PC-3 (cell line): ENCODE results near the gene SCARB2. TPM values are rescaled to one million over a fixed set of nuclear protein-coding genes. Genes with fewer than 3 reads are reported as not detected.
A peak's percentile ranks its signal among the peaks of the same experiment; 100 is the strongest.

Experiments used
- ATAC-seq: fragments of 200-7000 bp; cut with Tn5 transposase; 2 replicates; pipeline ENCODE4 v1.9.1; 2020; ENCODE audit warnings: mild to moderate bottlenecking, moderate library complexity
- BruUV-seq: library from RNA; stranded (reverse); fragments of 400-500 nt; replicated peaks from 2 replicates; lab custom pipeline; 2021; lab: Mats Ljungman, UMichigan
- CTCF ChIA-PET: fragments of 300-600 bp; sonication (Branson Sonifier 250); formaldehyde crosslinking; loops from one replicate; lab custom pipeline; 2022; ENCODE audit warnings: antibody characterized with exemption; lab: Charles Lee
- POLR2A ChIA-PET: fragments of 300-600 bp; sonication (Branson Sonifier 250); formaldehyde crosslinking; loops from one replicate; lab custom pipeline; 2022; ENCODE audit warnings: antibody characterized with exemption; ENCODE audit not compliant: unreplicated experiment; lab: Charles Lee
- DNase-seq: peaks from one replicate; pipeline ENCODE4 v3.0.0-alpha.2; 2015
- H2AFZ ChIP-seq: fragments of 300-600 bp; sonication (generic); 2 replicates; pipeline ENCODE4 v1.6.0; 2016; ENCODE audit warnings: antibody characterized with exemption, low read length
- H3F3A ChIP-seq: fragments of 300-600 bp; sonication (generic); one replicate; pipeline ENCODE4 v1.6.0; 2017; ENCODE audit warnings: antibody characterized with exemption, low read length, control low read depth, mild to moderate bottlenecking; ENCODE audit not compliant: unreplicated experiment
- H3K27ac ChIP-seq: fragments of 300-600 bp; sonication (generic); 2 replicates; pipeline ENCODE4 v1.5.1; 2016; ENCODE audit warnings: mild to moderate bottlenecking, low read length
- H3K27me3 ChIP-seq: fragments of 300-600 bp; sonication (generic); 2 replicates; pipeline ENCODE4 v1.6.1; 2016; ENCODE audit warnings: low read length, mixed read lengths
- H3K36me3 ChIP-seq: fragments of 300-600 bp; sonication (generic); 2 replicates; pipeline ENCODE4 v1.6.1; 2016; ENCODE audit warnings: low read depth, mixed run types, low read length, mixed read lengths
- H3K4me1 ChIP-seq: fragments of 300-600 bp; sonication (generic); 2 replicates; pipeline ENCODE4 v1.5.1; 2016; ENCODE audit warnings: low read length; ENCODE audit not compliant: insufficient read depth
- H3K4me2 ChIP-seq: fragments of 300-600 bp; sonication (generic); 2 replicates; pipeline ENCODE4 v1.6.0; 2016; ENCODE audit warnings: low read length
- H3K4me3 ChIP-seq: fragments of 300-600 bp; sonication (generic); 2 replicates; pipeline ENCODE4 v1.5.1; 2016; ENCODE audit warnings: mild to moderate bottlenecking, low read length, mixed read lengths
- H3K79me2 ChIP-seq: fragments of 300-600 bp; sonication (generic); 2 replicates; pipeline ENCODE4 v1.6.1; 2017; ENCODE audit warnings: low read length, mixed read lengths
- H3K9ac ChIP-seq: fragments of 300-600 bp; sonication (generic); 2 replicates; pipeline ENCODE4 v1.6.0; 2016; ENCODE audit warnings: mild to moderate bottlenecking, low read length
- H3K9me2 ChIP-seq: fragments of 300-600 bp; sonication (generic); replicated peaks from 2 replicates; pipeline ENCODE4 v1.6.1; 2016; ENCODE audit warnings: mixed run types, low read length, mixed read lengths
- H3K9me3 ChIP-seq: fragments of 300-600 bp; sonication (generic); 2 replicates; pipeline ENCODE4 v1.6.1; 2016; ENCODE audit warnings: low read length, mixed read lengths
- H4K20me1 ChIP-seq: fragments of 300-600 bp; sonication (generic); 2 replicates; pipeline ENCODE4 v1.6.1; 2016; ENCODE audit warnings: low read length, mixed read lengths
- CTCF ChIP-seq: fragments of 300-600 bp; sonication (generic); conservative IDR thresholded peaks from 2 replicates; pipeline ENCODE4 v1.5.1; 2017; ENCODE audit warnings: antibody characterized with exemption, low read depth, mild to moderate bottlenecking, low read length
- EZH2 ChIP-seq: fragments of 300-600 bp; sonication (generic); IDR thresholded peaks from one replicate; pipeline ENCODE4 v1.6.1; 2017; ENCODE audit warnings: antibody characterized with exemption, mild to moderate bottlenecking, low read length; ENCODE audit not compliant: unreplicated experiment
- EZH2phosphoT487 ChIP-seq: fragments of 300-600 bp; sonication (generic); IDR thresholded peaks from 2 replicates; pipeline ENCODE4 v1.6.1; 2018; ENCODE audit warnings: mild to moderate bottlenecking, antibody characterized with exemption, low read length, borderline replicate concordance
- intact Hi-C: fragments of 100-400 bp; cut with micrococcal nuclease; formaldehyde crosslinking; loops from 2 replicates; pipeline ENCODE4 v1.9.0; 2023
- total RNA-seq: library from RNA; depleted of rRNA; stranded (reverse); fragments of >200 nt; gene quantifications from 2 replicates; pipeline ENCODE4 v1.2.3, GENCODE V29; 2014

SCARB2 gene
- total RNA-seq, 1 experiment from 2014 or later: 56.3 TPM

GRCh38 chr4:76253511-76253910 is 39.9 kb upstream of the SCARB2 start:
- Histone ChIP-seq H3K4me3 (no peak overlapping the region), H3K36me3 (no peaks in the 10 kb centered on the region), H3K27me3 (no peaks in the 10 kb centered on the region), H3K4me2 (no peak overlapping the region), H3K9me2 (no peaks in the 10 kb centered on the region), H3K79me2 (no peaks in the 10 kb centered on the region), H3K4me1 (peaks cover 8% of the 10 kb centered on the region; the same call in 1 of the 2 replicates), H3K9ac (no peak overlapping the region), H3K9me3 (no peaks in the 10 kb centered on the region), H2AFZ (no peak overlapping the region), H3F3A (no peaks in the 10 kb centered on the region), H3K27ac (no peak overlapping the region), H4K20me1 (no peaks in the 10 kb centered on the region)
- DNase-seq (no peak), ATAC-seq (no peak)
- POLR2A ChIA-PET: no interaction called here
- TF ChIP-seq CTCF (no peak), EZH2phosphoT487 (no peak), EZH2 (no peak)
- BruUV-seq: no TSS peak
- intact Hi-C loops: no loop called here
- CTCF ChIA-PET: no interaction called here

GRCh38 chr4:76252271-76252653 is 38.6 kb upstream of the SCARB2 start:
- no peak overlapping the region for H3K27ac ChIP-seq
- peaks cover 8% of the 10 kb centered on the region; the same call in 1 of the 2 replicates for H3K4me1 ChIP-seq
- no peaks in the 10 kb centered on the region for H3K79me2 ChIP-seq
- H3K9me2 ChIP-seq: no peaks in the 10 kb centered on the region
- H3K4me3 ChIP-seq: no peak overlapping the region
- no peaks in the 10 kb centered on the region for H3K9me3 ChIP-seq
- H3K9ac ChIP-seq: no peak overlapping the region
- H3K36me3 ChIP-seq: no peaks in the 10 kb centered on the region
- TSS peak; percentile 52 for BruUV-seq
- ATAC-seq (no peak), DNase-seq (no peak)
- peak overlapping the region; percentile 96 for H3K4me2 ChIP-seq
- ChIA-PET POLR2A (no interaction called here), CTCF (no interaction called here)
- intact Hi-C loops: no loop called here
- no peaks in the 10 kb centered on the region for H4K20me1 ChIP-seq
- peak overlapping the region; percentile 93; the same call in 1 of the 2 replicates for H2AFZ ChIP-seq
- TF ChIP-seq EZH2phosphoT487: no peak
- no peak for TF ChIP-seq EZH2
- TF ChIP-seq CTCF: no peak
- H3K27me3 ChIP-seq: no peaks in the 10 kb centered on the region
- H3F3A ChIP-seq: no peaks in the 10 kb centered on the region

- intact Hi-C loops: loop anchor here (2.0 kb wide), 1 partner anchor 55 kb away; the partner anchor contains the start of gene STBD1
Observed at GRCh38 chr4:76251441-76252270, 38.0 kb upstream of the SCARB2 start, which contains the start of gene FAM47E. TSS of gene FAM47E (plus strand) at chr4:76251721. CDS start at chr4:76251747, 26 bp downstream.

More at GRCh38 chr4:76251441-76252270, 38.0 kb upstream of the SCARB2 start, which contains the start of gene FAM47E:
- Histone ChIP-seq H3K9ac (peak within 1 kb of the TSS; percentile 32; the same call in 1 of the 2 replicates), H3K27me3 (no peaks in the 10 kb centered on the region), H4K20me1 (no peaks in the 10 kb centered on the region), H2AFZ (peak within 1 kb of the TSS; percentile 93), H3K4me1 (peaks cover 8% of the 10 kb centered on the region; the same call in 1 of the 2 replicates), H3K9me3 (no peaks in the 10 kb centered on the region), H3K36me3 (no peaks in the 10 kb centered on the region), H3K27ac (no peak within 1 kb of the TSS), H3K4me2 (peak within 1 kb of the TSS; percentile 96), H3K4me3 (peak within 1 kb of the TSS; percentile 79), H3K79me2 (no peaks in the 10 kb centered on the region), H3F3A (no peaks in the 10 kb centered on the region), H3K9me2 (no peaks in the 10 kb centered on the region)
- POLR2A ChIA-PET: no interaction called here
- CTCF ChIA-PET: interaction anchor here (0.5 kb wide), 1 partner anchor 176 kb away, joined by 3 read pairs; no protein-coding TSS in a partner anchor
- no TSS peak for BruUV-seq
- DNase-seq (peak; percentile 61), ATAC-seq (peak; percentile 93)
- peak; percentile 56 for TF ChIP-seq CTCF
- no peak for TF ChIP-seq EZH2phosphoT487
